Omental fat pad (tissue), 4 donors: ENCODE data around the gene LINC00237. TPM values are rescaled to one million over a fixed set of nuclear protein-coding genes. Genes with fewer than 3 reads are reported as not detected.

Experiments used
- ATAC-seq: fragments of 150-250 bp; one replicate; pipeline ENCODE4 v1.9.1; 2016; ENCODE audit warnings: mild to moderate bottlenecking, moderate library complexity; ENCODE audit not compliant: low FRiP score
- DNase-seq: peaks from one replicate; pipeline ENCODE4 v3.0.0-alpha.2; 2019; ENCODE audit warnings: low spot score
- CTCF ChIP-seq, 3 donors: fragments of 450-650 bp; IDR thresholded peaks; one replicate each; pipeline ENCODE4 v1.5.1; 2016 to 2017; ENCODE audit warnings: antibody characterized with exemption in 3 of 3, mild to moderate bottlenecking in 3 of 3, moderate library complexity in 2 of 3
- total RNA-seq, 4 donors: library from RNA; depleted of rRNA; stranded (reverse); fragments of >200 nt; gene quantifications; one replicate each; pipeline ENCODE4 v1.1.0, GENCODE V29; 2016

LINC00237 gene
- total RNA-seq, result not detected

- no peak for TF ChIP-seq CTCF (IDR thresholded peaks at IDR 0.05)
- ATAC-seq, result no peak
- no peak for DNase-seq
These were observed at the start of gene LINC00237 for GRCh38 chr20:21106171-21107017. Gene LINC00237 (minus strand): TSS chr20:21106358.

DNA sequence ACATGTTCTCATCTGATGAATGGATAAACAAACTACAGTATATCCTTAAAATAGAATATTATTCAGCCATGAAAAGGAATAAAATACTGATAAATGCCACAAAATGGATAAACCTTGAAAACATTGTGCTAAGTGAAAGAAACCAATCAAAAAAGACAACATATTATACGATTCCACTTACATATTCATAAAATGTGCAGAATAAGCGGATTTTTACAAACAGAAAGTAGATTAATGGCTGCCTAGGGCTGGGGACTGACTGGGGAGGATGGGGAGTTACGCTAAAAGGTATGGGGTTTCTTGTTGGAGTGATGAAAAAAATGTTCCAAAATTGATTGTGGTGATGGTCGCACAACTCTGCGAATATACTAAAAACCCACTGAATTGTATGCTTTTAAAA is 49.1 kb upstream of the LINC00237 start:
- DNase-seq (no peak), ATAC-seq (no peak)
- no peak for TF ChIP-seq CTCF (IDR thresholded peaks at IDR 0.05)

DNA sequence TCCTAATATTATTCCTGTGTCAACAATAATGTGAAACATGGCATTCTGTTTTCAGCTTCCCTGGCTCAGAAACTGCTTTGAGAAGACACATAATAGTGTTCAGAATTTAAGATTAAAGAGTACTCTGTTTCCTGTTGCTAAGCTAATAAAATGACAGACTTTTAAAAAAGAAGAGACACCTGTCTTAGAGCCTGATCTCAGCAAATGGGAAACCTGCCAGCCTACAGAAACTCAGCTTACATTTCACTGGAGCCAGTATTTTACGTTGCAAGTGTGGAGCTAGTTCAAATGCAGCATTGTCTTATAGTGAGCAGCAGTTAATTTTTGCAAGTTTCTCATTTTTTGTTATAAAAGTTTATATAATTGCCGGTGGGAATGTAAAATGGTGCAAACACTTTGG is 48.5 kb upstream of the LINC00237 start:
- no peak for TF ChIP-seq CTCF (IDR thresholded peaks at IDR 0.05)
- no peak for DNase-seq

DNA sequence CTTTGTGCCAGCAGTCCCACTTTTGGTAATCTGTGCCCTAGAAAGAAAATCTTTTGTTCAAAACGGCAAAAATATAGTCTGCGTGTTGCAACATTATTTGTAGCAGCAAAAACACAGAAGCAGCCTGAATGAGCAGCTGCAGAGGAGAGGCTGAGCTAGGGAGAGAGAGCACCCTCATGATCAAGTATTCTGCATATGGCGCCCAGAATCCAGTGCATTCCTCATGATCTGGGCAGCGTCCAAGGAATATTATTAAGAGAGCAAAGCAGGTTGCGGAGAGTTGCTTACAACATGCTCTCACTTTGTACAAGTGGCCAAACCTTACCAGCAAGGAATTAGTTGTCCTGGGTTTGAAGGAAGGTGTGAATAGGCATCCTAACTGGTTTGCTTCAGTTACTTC is 45.6 kb upstream of the LINC00237 start:
- ATAC-seq, result no peak

More for the DNA sequence above, 48.5 kb upstream of the LINC00237 start:
- ATAC-seq, result no peak

GRCh38 chr20:21149344-21149743 is 43.2 kb upstream of the LINC00237 start:
- no peak for TF ChIP-seq CTCF (IDR thresholded peaks at IDR 0.05)

More for the DNA sequence above, 45.6 kb upstream of the LINC00237 start:
- no peak for TF ChIP-seq CTCF (IDR thresholded peaks at IDR 0.05)
- no peak for DNase-seq

DNA sequence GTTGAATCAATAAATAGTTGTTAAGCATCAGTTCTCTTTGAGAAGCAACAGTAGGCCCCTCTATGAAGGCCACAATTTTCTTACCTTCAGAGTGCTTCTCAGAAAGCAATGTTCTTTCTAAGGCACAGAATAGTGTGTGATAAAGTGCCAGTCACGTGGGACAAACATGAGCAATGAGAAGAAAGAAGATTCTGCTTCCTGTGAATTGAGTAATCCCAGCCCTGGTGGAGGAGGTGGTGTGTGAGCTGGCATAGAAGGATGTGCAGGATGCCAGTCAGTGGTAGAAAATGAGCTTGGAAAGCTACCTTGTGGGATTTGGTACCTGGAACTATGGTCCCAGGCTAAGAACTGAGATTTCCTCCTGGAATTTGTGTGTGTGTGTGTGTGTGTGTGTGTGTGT is 41.4 kb upstream of the LINC00237 start:
- TF ChIP-seq CTCF (IDR thresholded peaks at IDR 0.05), result no peak
- ATAC-seq (no peak), DNase-seq (no peak)

More at GRCh38 chr20:21149344-21149743, 43.2 kb upstream of the LINC00237 start:
- DNase-seq (no peak), ATAC-seq (no peak)

DNA sequence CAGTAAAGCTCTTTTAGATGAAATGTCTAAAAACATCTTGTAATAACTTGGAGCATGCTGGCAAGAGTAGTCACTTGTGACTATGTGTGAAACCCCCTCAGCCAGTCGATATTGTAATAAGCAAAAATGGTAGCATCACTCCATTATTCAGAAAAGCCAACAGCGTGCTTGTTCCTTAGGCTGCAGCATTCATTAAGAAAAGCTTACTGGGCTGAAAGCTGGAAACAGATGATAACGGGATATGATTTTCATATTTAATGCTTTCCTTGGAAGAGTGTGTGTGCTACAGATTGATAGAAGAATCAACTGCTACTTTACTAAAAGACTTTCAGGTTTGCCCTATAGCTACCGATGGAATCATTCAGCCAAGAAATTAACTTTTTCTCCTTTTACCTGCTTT is 40.1 kb upstream of the LINC00237 start:
- ATAC-seq, result no peak
- DNase-seq, result no peak
- TF ChIP-seq CTCF (IDR thresholded peaks at IDR 0.05), result no peak
